GM18951 (cell line): Measurements from ENCODE around the gene COL18A1.
"Not testable (repeated sequence)": the region's sequence is repeated elsewhere in the genome, so short reads cannot be mapped to it uniquely, and the experiment has no call there.

Experiments
- POLR2A ChIP-seq: IDR thresholded peaks from 4 replicates; pipeline ENCODE4 v1.6.1; 2011; ENCODE audit warnings: mild to moderate bottlenecking; ENCODE audit not compliant: insufficient read length, insufficient read depth; ENCODE audit errors: extremely low read depth
- in situ Hi-C: fragments of 300-500 bp; cut with MboI; formaldehyde crosslinking; loops from one replicate; pipeline ENCODE4 v1.12.0; 2022; ENCODE audit warnings: low sequenced_read_pairs, mixed read lengths, inconsistent platforms; ENCODE audit not compliant: unreplicated experiment

Gene COL18A1

DNA sequence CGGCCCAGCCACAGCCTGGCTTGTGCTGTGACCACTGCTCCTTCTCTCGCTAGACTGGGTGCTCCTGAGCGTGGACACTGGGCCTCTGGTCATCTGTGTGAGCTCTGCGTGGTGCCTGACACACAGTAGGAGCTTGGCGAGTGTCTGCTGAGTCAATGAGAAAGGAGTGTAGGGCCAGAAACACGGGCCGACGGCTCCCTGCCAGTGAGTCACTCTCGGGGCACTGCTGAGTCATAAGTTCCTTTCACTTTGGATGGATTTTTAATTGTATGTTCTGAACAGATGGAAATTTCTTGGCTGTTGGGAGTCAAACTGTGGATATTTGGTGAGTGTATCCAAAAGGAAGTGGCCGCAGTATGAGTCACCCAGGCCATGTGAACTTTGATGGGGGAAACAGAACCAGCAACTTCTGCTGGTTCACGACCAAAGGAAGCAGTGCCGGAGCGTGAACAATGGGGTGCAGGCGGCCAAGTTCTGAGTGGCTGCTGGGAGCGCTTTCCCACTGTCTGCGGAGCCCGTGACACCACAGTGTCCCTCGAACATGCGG lies 41.0 kb upstream of the COL18A1 start:
- in situ Hi-C loops = no loop called here
- no peak for TF ChIP-seq POLR2A

DNA sequence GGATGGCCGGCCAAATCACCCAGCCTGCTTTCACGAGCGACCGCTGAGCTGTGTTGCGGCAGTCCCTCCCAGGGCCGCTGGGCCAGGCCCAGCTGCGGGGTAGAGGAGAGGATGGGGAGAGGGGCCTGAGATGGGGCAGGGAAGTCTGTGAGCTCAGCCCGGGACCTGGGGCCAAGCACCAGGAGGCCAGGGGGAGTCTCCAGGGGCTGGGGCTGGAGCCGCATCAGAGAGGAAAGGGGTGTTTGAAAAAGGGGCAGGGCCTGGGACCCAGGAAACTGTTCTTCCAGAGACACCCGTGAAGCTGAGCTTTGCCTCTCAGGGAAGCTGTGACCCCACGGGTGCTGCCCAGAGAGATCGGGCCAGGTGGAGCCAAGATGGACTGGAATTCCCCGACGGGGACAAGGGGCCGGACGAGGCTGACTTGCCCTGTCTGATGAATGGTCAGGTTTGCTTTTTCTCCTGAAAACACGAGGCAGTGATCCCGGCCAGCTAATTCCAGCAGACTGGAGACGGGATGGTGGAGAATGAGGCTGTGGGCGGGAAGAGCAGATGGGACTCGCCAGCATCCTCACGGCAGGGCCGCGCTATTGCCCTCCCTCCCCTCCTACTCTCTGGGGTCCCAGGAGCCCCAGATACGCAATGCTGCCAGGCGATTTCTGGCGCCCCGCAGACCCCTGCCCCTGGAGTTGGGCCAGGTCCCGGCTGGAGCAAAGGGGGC lies 40.3 kb upstream of the COL18A1 start:
- no peak for TF ChIP-seq POLR2A
- in situ Hi-C loops = no loop called here

DNA sequence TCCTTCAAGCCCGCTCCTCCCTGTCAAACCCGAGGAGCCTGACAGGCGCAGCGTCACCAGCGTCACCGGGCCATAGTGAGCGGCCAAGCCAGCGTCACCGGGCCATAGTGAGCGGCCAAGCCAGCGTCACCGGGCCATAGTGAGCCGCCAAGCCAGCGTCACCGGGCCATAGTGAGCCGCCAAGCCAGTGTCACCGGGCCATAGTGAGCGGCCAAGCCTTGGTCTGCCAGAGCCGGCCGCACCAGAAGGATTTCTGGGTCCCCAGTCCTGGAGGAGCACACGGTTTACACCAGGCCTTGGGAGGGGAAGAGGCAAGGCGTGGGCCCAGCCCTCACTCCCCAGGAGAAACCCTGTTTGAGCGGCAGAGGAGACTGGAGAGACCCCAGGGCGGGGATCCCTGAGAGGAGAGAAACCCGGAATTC lies 39.8 kb upstream of the COL18A1 start:
- no peak for TF ChIP-seq POLR2A
- in situ Hi-C loops = no loop called here

DNA sequence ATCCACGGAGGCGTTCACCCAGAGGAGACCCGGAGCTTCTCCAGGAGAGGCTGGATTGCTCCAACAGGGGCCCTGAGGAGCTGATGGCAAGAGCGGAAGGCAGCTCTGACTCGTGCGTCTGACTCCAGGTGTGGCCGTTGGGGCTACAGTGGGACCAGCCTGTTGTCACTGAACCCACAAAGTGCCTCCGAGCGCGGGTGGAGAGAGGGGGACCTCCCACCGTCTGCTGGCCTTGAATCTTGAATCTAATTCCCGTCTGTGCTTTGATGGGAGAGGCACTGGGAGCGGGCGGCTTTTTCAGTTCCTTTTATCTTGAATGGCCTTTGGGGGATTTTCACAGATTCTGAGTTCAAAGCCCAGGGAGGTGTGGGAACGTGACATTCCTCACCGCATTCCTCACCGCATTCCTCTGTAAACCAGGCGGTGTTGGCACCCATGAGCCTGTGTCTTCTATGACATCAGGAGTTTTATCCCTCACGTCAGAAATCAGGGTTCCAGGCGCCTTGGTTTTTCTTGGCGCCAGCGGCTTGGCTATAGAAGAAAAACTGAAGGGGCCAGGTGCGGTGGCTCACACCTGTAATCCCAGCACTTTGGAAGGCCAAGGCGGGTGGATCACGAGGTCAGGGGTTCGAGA lies 39.2 kb upstream of the COL18A1 start:
- in situ Hi-C loops = no loop called here
- no peak for TF ChIP-seq POLR2A

DNA sequence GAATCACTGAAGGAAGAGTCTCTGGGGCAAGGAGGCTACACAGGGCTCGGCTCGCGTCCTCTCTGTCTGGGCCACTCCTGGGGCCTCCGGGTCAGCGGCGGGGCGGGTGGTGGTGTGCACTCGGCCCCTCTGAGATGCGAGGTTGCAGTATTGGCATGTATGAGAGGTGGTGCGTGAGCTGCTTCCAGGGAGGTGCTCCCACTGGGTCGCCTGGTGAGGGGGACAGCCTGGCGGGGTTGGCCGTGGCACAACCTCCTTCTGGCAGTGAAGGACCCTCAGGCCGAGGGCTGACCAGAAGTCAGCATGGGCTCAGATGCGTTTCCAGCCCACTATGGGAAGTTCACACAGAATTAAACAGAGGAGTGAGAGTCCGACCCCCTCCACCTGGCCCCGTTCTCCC lies 38.5 kb upstream of the COL18A1 start:
- in situ Hi-C loops = no loop called here

DNA sequence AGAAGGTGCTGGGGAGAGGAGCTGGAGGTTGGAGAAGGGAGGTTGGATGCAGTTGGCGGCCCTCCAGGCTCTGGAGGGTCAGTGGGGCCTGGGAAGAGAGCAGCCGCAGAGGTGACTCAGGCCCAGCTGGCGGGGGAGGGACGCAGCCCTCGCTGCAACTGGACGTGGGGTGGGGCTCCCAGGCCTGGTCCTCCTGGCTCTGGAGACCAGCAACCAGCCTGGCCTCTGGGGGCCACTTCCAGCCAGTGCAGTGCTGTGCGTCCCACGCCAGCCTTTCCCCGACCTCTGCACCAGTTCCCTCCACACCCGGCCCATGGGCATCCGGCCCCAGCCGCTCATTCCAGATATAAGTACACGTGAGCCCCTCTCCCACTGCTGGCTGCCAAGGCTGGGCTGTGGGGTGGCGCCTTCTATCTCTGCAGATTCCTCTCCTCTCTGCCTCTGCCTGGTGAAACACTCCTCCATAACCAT lies 38.0 kb upstream of the COL18A1 start:
- no peak for TF ChIP-seq POLR2A
- in situ Hi-C loops = no loop called here

More for the DNA sequence above, 38.5 kb upstream of the COL18A1 start:
- no peak for TF ChIP-seq POLR2A

DNA sequence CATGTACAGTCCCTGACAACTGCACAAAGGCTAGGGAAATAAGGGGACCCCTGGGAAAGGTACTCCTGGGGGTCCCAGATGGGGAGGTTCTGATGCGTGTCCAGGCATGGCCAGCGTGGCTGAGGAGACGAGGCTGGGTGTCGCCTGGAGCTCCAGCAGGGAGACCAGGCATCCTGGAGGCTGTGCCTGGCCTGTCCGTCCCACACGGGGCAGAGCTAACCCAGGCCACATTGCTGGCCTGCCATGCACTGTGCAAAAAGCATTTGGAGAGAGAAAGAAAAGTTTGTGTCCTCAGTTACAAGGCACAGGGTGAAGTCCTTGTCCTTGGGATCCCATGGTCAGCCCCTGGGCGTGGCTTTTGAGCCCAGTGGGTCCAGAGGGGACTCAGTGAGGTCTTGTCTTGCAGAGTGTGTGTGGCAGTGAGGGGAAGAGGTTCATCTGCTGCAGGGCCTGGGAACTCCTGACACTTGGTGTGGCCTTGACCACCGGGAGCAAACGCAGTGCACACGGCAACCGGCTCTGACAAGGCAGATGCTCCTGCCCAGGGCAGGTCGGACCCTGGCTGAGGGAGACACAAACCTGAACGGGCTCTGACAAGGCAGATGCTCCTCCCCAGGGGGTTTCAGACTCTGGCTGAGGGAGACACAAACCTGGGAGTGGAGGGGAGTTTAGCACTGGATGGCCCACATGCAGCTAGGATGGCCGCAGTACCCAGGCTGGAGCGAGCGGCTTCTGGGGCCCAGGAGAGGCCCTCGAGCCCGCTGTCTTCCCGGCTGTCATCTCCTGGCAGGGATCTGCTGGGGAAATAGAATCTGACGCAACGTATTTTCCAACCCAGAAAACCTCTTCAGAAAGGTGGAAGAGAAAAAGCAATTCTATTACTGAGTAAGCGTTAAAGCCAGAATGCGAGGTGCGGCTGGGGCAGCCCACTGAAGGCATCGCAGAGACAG lies 37.3 kb upstream of the COL18A1 start:
- no peak for TF ChIP-seq POLR2A
- in situ Hi-C loops = no loop called here

DNA sequence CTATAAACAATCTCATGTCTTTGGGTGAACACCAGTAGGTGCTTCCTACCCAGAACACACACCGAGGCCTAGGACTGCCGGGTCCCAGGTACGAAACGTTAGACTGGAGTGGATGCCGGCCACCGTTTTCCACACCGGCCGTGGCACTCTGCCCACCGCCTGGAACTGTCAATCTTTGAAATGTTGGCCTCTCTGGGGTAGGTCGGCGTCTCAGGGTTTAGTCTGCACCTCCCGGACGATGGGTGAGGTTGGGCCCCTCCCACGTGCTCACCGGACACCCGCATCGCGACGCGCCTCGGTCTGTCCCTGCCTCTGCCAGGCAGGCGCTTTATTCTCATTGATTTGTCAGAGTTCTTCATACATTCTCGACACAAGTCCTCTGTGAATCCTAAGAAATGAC lies 35.9 kb upstream of the COL18A1 start:
- in situ Hi-C loops = not testable (repeated sequence)

DNA sequence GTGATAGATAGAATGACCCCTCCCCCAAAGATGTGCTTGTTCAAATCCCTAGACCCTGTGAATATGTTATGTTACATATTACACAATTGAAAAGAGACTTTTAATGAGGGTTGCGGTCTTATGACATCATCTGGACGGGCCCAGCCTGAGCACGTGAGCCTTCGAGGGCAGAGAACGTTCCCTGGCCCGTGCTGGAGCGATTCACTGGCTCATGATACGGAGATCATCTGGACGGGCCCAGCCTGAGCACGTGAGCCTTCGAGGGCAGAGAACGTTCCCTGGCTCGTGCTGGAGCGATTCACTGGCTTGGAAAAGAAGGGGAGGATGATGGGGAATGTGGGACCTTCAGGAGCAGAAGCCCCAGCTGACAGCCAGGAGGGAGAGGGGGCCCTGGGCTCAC lies 34.4 kb upstream of the COL18A1 start:
- no peak for TF ChIP-seq POLR2A
- in situ Hi-C loops = no loop called here

DNA sequence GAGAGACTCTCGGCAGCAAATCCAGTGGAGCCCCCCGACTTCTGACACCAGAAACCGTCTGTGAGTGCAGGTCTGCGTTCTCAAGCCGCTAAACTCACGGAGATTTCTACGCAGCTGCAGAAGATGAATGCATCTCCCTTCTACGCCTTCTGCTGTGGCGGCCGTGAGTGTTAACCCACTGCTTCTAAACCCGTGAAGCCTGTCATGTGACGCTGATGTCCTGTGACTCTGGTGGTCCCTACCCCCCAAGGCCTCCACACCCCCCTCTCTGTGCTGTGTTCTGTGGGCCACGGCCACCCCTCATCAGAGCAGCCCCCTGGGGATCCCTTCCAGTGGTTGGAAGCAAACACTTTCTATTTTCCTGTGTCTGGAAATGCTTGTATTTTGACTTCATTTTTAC lies 33.9 kb upstream of the COL18A1 start:
- in situ Hi-C loops = no loop called here
- TF ChIP-seq POLR2A = no peak

DNA sequence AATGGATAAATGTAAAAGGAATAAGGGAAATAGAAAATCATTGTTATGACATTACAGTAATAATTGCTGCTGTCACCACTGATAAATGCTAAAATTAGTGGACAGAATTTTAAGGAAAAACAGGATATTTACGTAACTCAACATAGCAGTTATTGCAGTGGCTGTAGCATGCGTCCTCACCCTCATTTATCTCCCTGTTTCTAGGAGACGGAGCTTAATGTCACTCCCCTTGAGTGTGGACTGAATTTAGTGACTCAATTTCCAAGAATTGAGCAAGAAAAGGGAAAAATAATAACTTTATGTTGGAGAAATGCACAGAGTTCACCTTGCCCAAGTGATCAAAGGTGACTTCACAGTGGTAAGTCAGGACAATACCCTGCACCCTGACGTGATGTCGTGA lies 33.3 kb upstream of the COL18A1 start:
- TF ChIP-seq POLR2A = no peak
- in situ Hi-C loops = no loop called here

DNA sequence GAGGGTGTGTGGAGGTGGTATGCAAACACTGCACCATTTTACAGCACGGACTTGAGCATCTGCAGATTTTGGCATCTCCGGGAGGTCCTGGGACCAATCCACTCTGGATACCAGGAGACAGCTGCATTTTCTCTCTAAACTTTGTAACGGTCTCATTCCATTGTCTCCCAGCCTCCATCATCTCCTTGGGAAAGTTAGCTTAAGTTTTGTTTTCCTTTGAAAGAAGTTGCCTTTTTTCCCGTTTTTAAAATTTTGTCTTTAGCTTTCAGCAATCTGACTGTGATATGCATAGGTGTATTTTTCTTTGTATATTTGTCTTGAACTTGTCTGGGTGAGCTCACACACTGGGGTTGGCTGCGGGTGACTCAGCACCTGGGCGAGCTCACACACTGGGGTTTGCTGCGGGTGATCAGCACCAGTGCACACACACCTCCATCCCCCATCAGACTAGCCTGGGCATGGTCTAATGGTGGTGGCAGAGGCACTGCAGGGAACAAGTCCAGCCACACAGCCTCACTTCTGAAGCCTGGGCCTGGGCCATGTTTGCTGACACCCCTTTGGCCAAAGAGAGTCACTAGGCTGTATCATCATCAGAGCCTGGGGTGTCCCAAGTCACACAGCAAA lies 32.1 kb upstream of the COL18A1 start:
- in situ Hi-C loops = no loop called here
- TF ChIP-seq POLR2A = no peak
